ENCODE measurements around the gene FOXL3.
A peak's percentile ranks its signal among the peaks of the same experiment; 100 is the strongest.

The FOXL3 gene

DNA sequence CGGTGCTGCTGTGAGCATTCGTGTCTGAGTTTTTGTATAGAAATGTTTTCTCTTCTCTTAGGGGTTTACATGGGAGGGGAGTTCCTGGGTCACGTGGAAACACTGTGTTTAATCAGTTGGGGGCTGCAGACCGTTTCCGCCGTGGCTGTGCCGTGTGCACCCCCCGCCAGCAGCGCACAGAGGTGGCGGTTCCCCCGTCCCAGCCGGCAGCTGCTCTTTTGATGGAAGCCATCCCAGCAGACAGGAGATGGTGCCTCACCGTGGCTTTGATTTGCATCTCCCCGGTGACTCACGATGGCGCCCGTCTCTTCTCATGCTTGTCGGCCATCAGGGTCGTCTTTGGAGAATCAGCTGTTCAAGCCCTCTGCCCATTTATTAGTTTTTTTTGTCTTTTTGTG lies 34.9 kb upstream of the FOXL3 start:
- no peak for DNase-seq

DNA sequence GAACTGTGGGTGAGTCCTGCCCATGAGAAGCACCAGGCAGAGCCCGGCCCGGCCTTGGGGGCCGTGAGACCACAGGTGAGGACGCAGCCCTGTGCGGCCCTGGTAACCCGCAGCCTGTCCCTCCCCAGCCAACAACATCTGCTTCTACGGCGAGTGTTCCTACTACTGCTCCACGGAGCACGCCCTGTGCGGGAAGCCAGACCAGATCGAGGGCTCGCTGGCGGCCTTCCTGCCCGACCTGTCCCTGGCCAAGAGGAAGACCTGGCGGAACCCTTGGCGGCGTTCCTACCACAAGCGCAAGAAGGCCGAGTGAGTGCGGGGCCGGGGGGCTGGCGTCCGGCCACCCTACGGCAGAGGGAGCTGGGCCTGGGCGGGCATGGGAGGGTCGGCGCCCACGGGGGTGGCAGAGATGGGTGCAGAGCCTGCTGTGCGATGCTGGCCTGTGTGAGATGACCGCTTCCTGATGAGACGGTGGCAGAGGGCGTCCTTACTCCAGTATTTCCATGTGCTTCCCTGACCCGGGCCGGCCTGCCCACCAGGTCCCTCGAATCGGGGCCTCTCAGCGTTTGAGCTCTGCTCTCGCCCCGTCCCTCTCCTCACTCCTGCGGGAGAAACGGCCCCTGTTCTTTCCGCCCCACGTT lies 34.1 kb upstream of the FOXL3 start:
- no peak for DNase-seq

GRCh38 chr7:256461-256940 lies 33.5 kb upstream of the FOXL3 start:
- no peak for DNase-seq

DNA sequence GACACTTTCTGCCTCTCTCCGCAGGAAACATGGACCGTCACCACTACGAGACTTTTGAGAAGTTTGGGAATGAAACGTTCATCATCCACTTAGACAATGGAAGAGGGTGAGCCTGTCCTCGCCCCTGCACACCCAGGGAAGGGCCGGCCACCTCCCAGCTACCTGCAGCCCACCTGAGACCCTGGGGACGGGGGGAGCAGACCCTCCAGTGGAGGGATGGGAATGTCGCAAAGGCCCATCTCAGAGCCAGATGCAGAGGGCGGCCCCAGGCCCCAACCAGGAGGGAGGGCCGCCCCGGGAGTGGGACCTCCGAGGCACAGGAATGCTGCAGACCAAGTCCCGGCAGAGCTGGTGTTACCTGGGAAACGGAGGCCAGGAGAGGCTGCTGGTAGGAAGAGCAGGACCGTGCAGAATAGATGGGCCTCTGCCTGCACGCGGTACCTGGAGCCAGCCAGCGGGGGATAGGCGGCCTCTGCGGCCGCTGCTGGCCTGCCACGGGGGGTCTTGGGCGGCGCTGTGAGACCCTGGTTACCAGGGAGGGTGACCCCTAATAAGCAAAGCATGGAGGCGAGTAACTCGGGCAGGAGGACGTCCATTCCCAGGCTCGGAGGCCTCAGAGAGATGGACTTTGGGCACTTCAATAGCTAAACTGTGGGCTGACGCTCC lies 32.9 kb upstream of the FOXL3 start:
- DNase-seq, result no peak

GRCh38 chr7:257647-257992 lies 32.4 kb upstream of the FOXL3 start:
- no peak for DNase-seq

GRCh38 chr7:258476-259190 lies 31.3 kb upstream of the FOXL3 start:
- no peak for DNase-seq

DNA sequence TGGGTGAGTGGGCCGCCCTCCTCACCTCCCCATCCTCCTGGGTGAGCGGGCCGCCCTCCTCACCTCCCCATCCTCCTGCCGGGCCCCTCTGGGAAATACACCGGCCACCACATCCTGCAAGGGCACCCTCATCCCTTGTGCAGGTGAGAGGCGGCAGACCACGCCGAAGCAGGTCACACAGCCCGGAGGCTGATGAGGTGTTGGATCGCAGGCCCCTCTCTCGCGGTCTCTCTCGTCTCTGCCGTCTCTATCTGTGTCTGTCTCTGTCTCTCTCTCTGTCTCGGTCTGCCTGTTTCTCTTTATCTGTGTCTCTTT lies 30.8 kb upstream of the FOXL3 start:
- DNase-seq, result no peak

DNA sequence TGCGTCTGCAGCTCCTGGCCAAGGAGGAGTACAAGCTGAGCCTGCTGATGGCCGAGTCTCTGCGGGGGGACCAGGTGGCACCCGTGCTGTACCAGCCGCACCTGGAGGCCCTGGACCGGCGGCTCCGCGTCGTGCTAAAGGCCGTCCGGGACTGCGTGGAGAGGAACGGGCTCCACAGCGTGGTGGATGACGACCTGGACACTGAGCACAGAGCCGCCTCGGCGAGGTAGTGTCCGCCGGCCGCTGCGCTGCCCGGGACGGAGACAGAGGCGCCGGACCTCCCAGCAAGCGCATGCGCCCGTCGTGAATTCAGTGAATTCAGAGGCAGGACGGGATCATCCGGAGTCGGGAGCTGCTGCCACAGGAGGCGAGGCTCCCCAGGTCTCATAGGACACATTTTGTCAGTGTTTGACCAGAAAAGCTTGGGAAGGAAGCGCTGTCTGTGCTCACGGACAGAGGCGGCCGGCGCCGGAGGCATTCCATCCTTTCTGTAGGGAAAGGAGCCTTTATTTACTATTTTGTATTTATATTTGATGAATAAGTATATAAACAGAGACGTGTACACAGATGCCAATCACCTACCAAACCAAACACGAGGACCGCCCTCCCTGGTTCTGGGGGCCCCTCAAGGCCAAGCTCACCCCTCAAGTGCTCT lies 30.1 kb upstream of the FOXL3 start:
- DNase-seq, result peak in 1 of 4 experiments; percentile 1

GRCh38 chr7:260441-261281 lies 29.3 kb upstream of the FOXL3 start:
- peak in 1 of 4 experiments; percentile 4 for DNase-seq

- peak in 3 of 4 experiments; percentile 3 to 42 (median 6) for DNase-seq
These were observed 28.4 kb upstream of the FOXL3 start for GRCh38 chr7:261341-262250.

DNA sequence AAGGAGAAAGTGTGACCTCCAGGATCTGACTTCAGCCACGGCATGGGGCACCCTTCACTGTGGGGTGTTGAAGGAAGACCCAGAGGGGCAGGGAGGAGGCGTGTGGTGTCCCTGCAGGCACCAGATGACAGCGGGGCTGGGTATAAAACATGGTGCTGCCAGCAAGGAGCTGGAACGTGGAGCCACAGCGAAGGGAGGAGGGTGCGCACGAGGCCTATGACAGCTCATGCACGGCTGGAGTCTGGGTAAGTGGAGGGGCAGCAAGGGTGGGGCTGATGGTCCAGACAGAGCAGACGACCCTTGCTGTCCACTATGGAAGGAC lies 27.8 kb upstream of the FOXL3 start:
- DNase-seq, result peak in 2 of 4 experiments; percentile 4 to 17

GRCh38 chr7:262631-263311 lies 27.2 kb upstream of the FOXL3 start:
- peak in 2 of 4 experiments; percentile 6 to 43 for DNase-seq

- DNase-seq, result peak in 3 of 4 experiments; percentile 45 to 55 (median 53)
These were observed 26.3 kb upstream of the FOXL3 start for GRCh38 chr7:263483-264351.

- peak in 3 of 4 experiments; percentile 24 to 36 (median 25) for DNase-seq
These were observed 25.3 kb upstream of the FOXL3 start for GRCh38 chr7:264541-265191.

GRCh38 chr7:265192-265997 lies 24.6 kb upstream of the FOXL3 start:
- peak in 2 of 4 experiments; percentile 17 to 21 for DNase-seq

DNA sequence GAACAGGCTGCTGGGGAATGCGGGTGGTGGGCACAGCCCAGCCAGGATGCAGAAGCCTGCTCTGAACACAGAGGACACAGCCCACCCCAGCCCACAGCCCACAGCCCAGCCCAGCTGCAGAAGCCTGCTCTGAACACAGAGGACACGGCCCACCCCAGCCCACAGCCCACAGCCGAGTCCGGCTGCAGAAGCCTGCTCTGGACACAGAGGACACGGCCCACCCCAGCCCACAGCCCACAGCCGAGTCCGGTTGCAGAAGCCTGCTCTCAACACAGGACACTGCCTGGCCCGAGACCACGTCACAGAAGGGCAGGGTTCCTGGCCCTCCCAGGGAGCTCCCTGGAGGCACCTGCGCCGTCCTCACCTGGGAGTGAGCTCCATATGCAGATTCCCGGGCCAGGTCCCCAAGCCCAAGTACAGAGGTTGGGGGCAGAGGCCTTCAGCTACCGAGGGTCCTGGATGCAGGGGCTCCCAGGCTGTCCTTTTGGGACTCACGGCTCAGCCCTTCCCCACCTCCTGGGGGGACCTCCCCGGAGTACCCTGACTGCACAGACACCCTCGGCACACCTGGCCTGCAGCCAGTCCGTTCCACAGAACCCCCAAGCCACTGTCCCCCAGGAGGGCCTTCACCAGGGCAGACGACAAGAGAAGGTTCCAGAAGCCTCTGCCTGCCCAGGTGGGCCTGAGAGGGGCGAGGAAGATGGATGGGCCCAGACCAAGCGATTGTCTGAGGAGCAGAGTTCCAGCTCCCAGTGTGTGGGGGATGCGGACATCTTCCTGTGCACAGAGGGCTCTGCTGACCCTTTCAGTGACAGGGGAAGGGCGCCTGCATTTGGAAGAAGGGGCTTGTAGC lies 23.7 kb upstream of the FOXL3 start:
- DNase-seq, result peak in 2 of 4 experiments; percentile 14 to 34
